Tibial nerve (tissue), 4 donors: ENCODE results near the gene CHRM4. TPM values are rescaled to one million over a fixed set of nuclear protein-coding genes. Genes with fewer than 3 reads are reported as not detected.

Source experiments
- DNase-seq, 2 donors: peaks; one replicate each; pipeline ENCODE4 v3.0.0-alpha.2; 2019; ENCODE audit warnings: low spot score in 2 of 2
- H3K27ac ChIP-seq, 4 donors: fragments of 200-600 bp; sonication (generic) in 3 of 4; one replicate each; pipeline ENCODE4 v1.5.1; 2017 to 2019; ENCODE audit warnings: mild to moderate bottlenecking in 1 of 4
- H3K27me3 ChIP-seq, 2 donors: fragments of 200-600 bp; sonication (generic) in 1 of 2; one replicate each; pipeline versions ENCODE4 v1.5.1 to v1.6.0; 2017 to 2019
- H3K36me3 ChIP-seq, 3 donors: fragments of 200-600 bp; sonication (generic); one replicate each; pipeline ENCODE4 v1.5.1; 2018 to 2019
- H3K4me1 ChIP-seq, 4 donors: fragments of 200-600 bp; sonication (generic) in 3 of 4; one replicate each; pipeline ENCODE4 v1.5.1; 2017 to 2019
- H3K4me3 ChIP-seq, 4 donors: fragments of 200-600 bp; sonication (generic) in 3 of 4; one replicate each; pipeline ENCODE4 v1.5.1; 2017 to 2019; ENCODE audit warnings: mild to moderate bottlenecking in 1 of 4, moderate library complexity in 1 of 4
- H3K9me3 ChIP-seq, 4 donors: fragments of 200-600 bp; sonication (generic) in 3 of 4; one replicate each; pipeline ENCODE4 v1.5.1; 2017 to 2019
- CTCF ChIP-seq, 5 experiments: fragments of 200-600 bp in 3 of 5; fragments of 450-650 bp in 2 of 5; sonication (generic) in 3 of 5; IDR thresholded peaks; one replicate each; pipeline ENCODE4 v1.5.1; 2016 to 2019; ENCODE audit warnings: antibody characterized with exemption in 5 of 5, mild to moderate bottlenecking in 3 of 5, moderate library complexity in 2 of 5
- EP300 ChIP-seq, 2 donors: sonication (generic); formaldehyde crosslinking; IDR thresholded peaks; one replicate each; pipeline ENCODE4 v1.6.1; 2017; ENCODE audit warnings: antibody characterized with exemption in 2 of 2, mild to moderate bottlenecking in 1 of 2
- POLR2A ChIP-seq, 2 donors: fragments of 450-650 bp; IDR thresholded peaks; one replicate each; pipeline ENCODE4 v1.6.1; 2017; ENCODE audit warnings: antibody characterized with exemption in 2 of 2, mild to moderate bottlenecking in 2 of 2, moderate library complexity in 2 of 2
- WGBS, 2 donors: methylation state at CpG; one replicate each; pipeline ENCODE4 v1.1.5; 2018; 5-methylcytosine and 5-hydroxymethylcytosine counted together
- total RNA-seq, 4 donors: library from RNA; depleted of rRNA; stranded (reverse); fragments of >200 nt; gene quantifications; one replicate each; pipeline ENCODE4 v1.1.0, GENCODE V29; 2016

CHRM4 gene
- total RNA-seq, 4 donors from 2014 or later, result 1.2 TPM; not detected in 3

- Histone ChIP-seq H3K4me3 (no peak overlapping the region), H3K9me3 (no peaks in the 10 kb centered on the region), H3K4me1 (no peaks in the 10 kb centered on the region), H3K27me3 (no peaks in the 10 kb centered on the region), H3K27ac (no peak overlapping the region), H3K36me3 (peaks cover 0 to 95% (median 8%) of the 10 kb centered on the region in 3 donors)
- WGBS, 2 donors, result 93 to 98% methylated on average over 5 of the region's 5 CpGs
- TF ChIP-seq CTCF (IDR thresholded peaks at IDR 0.05) (no peak), POLR2A (IDR thresholded peaks at IDR 0.05) (no peak), EP300 (IDR thresholded peaks at IDR 0.05) (no peak)
- DNase-seq, result no peak
Measured at GRCh38 chr11:46414466-46414796, 22.9 kb upstream of the CHRM4 start.

GRCh38 chr11:46413760-46414465 is 22.3 kb upstream of the CHRM4 start:
- no peaks in the 10 kb centered on the region for H3K27me3 ChIP-seq
- no peaks in the 10 kb centered on the region for H3K9me3 ChIP-seq
- H3K27ac ChIP-seq, result no peak overlapping the region
- H3K4me3 ChIP-seq, result no peak overlapping the region
- WGBS, 2 donors, result 95 to 96% methylated on average over 9 of the region's 9 CpGs
- DNase-seq, result no peak
- H3K36me3 ChIP-seq, result peaks cover 0 to 95% (median 8%) of the 10 kb centered on the region in 3 donors
- no peaks in the 10 kb centered on the region for H3K4me1 ChIP-seq
- TF ChIP-seq CTCF (IDR thresholded peaks at IDR 0.05), result no peak
- no peak for TF ChIP-seq POLR2A (IDR thresholded peaks at IDR 0.05)
- no peak for TF ChIP-seq EP300 (IDR thresholded peaks at IDR 0.05)

- Histone ChIP-seq H3K27me3 (no peaks in the 10 kb centered on the region), H3K36me3 (peaks cover 0 to 100% (median 31%) of the 10 kb centered on the region in 3 donors), H3K4me3 (no peak overlapping the region), H3K27ac (no peak overlapping the region), H3K9me3 (no peaks in the 10 kb centered on the region), H3K4me1 (peaks cover 0 to 3% (median 0%) of the 10 kb centered on the region in 4 donors)
- no peak for DNase-seq
- TF ChIP-seq EP300 (IDR thresholded peaks at IDR 0.05) (no peak), POLR2A (IDR thresholded peaks at IDR 0.05) (no peak), CTCF (IDR thresholded peaks at IDR 0.05) (no peak)
- WGBS, 2 donors, result 71 to 72% methylated on average over 5 of the region's 5 CpGs
Measured at GRCh38 chr11:46410021-46410420, 18.4 kb upstream of the CHRM4 start.

GRCh38 chr11:46408407-46408986 is 16.9 kb upstream of the CHRM4 start:
- H3K27ac ChIP-seq, result no peak overlapping the region
- no peaks in the 10 kb centered on the region for H3K9me3 ChIP-seq
- peaks cover 0 to 18% (median 0%) of the 10 kb centered on the region in 4 donors for H3K4me1 ChIP-seq
- no peak for DNase-seq
- TF ChIP-seq POLR2A (IDR thresholded peaks at IDR 0.05) (no peak), EP300 (IDR thresholded peaks at IDR 0.05) (no peak), CTCF (IDR thresholded peaks at IDR 0.05) (no peak)
- 83 to 95% methylated on average over 6 of the region's 6 CpGs for WGBS, 2 donors
- no peak overlapping the region for H3K4me3 ChIP-seq
- H3K36me3 ChIP-seq, result peaks cover 0 to 100% (median 25%) of the 10 kb centered on the region in 3 donors
- no peaks in the 10 kb centered on the region for H3K27me3 ChIP-seq

GRCh38 chr11:46407635-46408034 is 16.1 kb upstream of the CHRM4 start:
- Histone ChIP-seq H3K4me3 (no peak overlapping the region), H3K27ac (no peak overlapping the region), H3K9me3 (no peaks in the 10 kb centered on the region), H3K36me3 (peaks cover 0 to 98% (median 25%) of the 10 kb centered on the region in 3 donors), H3K4me1 (peaks cover 0 to 22% (median 0%) of the 10 kb centered on the region in 4 donors), H3K27me3 (no peaks in the 10 kb centered on the region)
- DNase-seq, result no peak
- no peak for TF ChIP-seq CTCF (IDR thresholded peaks at IDR 0.05)
- TF ChIP-seq POLR2A (IDR thresholded peaks at IDR 0.05), result no peak
- TF ChIP-seq EP300 (IDR thresholded peaks at IDR 0.05), result no peak
- WGBS, 2 donors, result 84% methylated on average over 10 of the region's 10 CpGs
